Osteocyte (in vitro differentiated cells): Measurements from ENCODE around the gene DEAF1. TPM values are rescaled to one million over a fixed set of nuclear protein-coding genes. Genes with fewer than 3 reads are reported as not detected.

Source experiments
- DNase-seq: peaks from one replicate; pipeline ENCODE4 v3.0.0; 2021; ENCODE audit warnings: mixed read lengths; ENCODE audit not compliant: unreplicated experiment; ENCODE audit errors: extremely low spot score
- H3K27ac Mint-ChIP-seq: one replicate; pipeline ENCODE4 v1.8.0; 2021; ENCODE audit warnings: mild to moderate bottlenecking, mixed read lengths; ENCODE audit not compliant: unreplicated experiment
- H3K27me3 Mint-ChIP-seq: one replicate; pipeline ENCODE4 v1.8.0; 2021; ENCODE audit warnings: mixed read lengths; ENCODE audit not compliant: unreplicated experiment
- H3K36me3 Mint-ChIP-seq: one replicate; pipeline ENCODE4 v1.8.0; 2021; ENCODE audit warnings: mixed read lengths; ENCODE audit not compliant: unreplicated experiment
- H3K4me1 Mint-ChIP-seq: one replicate; pipeline ENCODE4 v1.8.0; 2021; ENCODE audit warnings: mixed read lengths; ENCODE audit not compliant: unreplicated experiment
- H3K4me3 Mint-ChIP-seq: one replicate; pipeline ENCODE4 v1.8.0; 2021; ENCODE audit warnings: mild to moderate bottlenecking, moderate library complexity, mixed read lengths; ENCODE audit not compliant: unreplicated experiment
- H3K9me3 Mint-ChIP-seq: one replicate; pipeline ENCODE4 v1.8.0; 2021; ENCODE audit warnings: mixed read lengths; ENCODE audit not compliant: unreplicated experiment
- CTCF ChIP-seq: fragments of 200-600 bp; sonication (generic); IDR thresholded peaks from 2 replicates; pipeline ENCODE4 v1.5.0; 2021; ENCODE audit warnings: antibody characterized with exemption, mild to moderate bottlenecking, moderate library complexity
- total RNA-seq: library from RNA; stranded (reverse); gene quantifications from 2 replicates; pipeline ENCODE4 v1.2.1, GENCODE V29; 2021

Gene DEAF1
- total RNA-seq, 1 donor from 2014 or later: 113 TPM

DNA sequence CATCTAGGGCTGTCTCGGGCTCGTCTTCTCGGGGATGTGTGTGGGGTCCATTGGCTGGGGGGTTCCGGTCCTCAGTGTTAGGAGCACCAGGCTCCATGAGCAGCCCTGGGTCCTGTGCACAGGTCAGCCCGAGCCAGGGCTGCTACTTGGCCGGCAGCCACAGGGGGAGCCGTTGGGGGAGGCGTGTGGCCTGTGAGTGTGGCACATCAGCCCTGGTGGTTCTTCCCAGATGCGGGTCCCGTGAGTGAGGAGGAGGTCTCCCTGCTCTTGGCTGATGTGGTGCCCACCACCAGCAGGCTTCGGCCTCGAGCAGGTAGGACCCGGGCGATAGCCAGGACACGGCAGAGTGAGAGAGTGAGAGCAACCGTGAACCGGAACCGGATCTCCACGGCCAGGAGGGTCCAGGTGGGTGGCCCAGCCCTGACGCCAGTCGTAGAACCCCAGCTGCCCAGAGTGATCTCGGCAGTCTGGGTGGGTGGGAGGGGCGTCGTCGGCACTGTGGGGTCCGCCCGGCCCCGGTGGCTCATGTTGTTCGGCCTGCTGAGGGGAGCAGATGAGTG lies 97.8 kb downstream of the DEAF1 start:
- Mint-ChIP-seq H3K36me3 (peaks cover 42% of the 10 kb centered on the region), H3K27me3 (no peaks in the 10 kb centered on the region), H3K4me1 (no peaks in the 10 kb centered on the region), H3K9me3 (no peaks in the 10 kb centered on the region), H3K4me3 (no peak overlapping the region), H3K27ac (no peak overlapping the region)
- no peak for DNase-seq
- no peak for TF ChIP-seq CTCF

GRCh38 chr11:596374-596773 lies 98.6 kb downstream of the DEAF1 start:
- no peaks in the 10 kb centered on the region for H3K27me3 Mint-ChIP-seq

GRCh38 chr11:595400-595799 lies 99.6 kb downstream of the DEAF1 start:
- Mint-ChIP-seq H3K27me3 (no peaks in the 10 kb centered on the region), H3K4me3 (no peak overlapping the region), H3K4me1 (no peaks in the 10 kb centered on the region), H3K9me3 (no peaks in the 10 kb centered on the region), H3K27ac (no peak overlapping the region), H3K36me3 (peaks cover 43% of the 10 kb centered on the region)
- no peak for DNase-seq
- TF ChIP-seq CTCF: no peak

More at GRCh38 chr11:596374-596773, 98.6 kb downstream of the DEAF1 start:
- no peak overlapping the region for H3K4me3 Mint-ChIP-seq
- H3K4me1 Mint-ChIP-seq: no peaks in the 10 kb centered on the region
- peaks cover 38% of the 10 kb centered on the region for H3K36me3 Mint-ChIP-seq
- no peak for TF ChIP-seq CTCF
- H3K27ac Mint-ChIP-seq: no peak overlapping the region
- no peak for DNase-seq
- H3K9me3 Mint-ChIP-seq: no peaks in the 10 kb centered on the region

Other genes starting within 250 kb of the DEAF1 start
- 55.3 and 56.1 TPM in 2 replicates for gene PTDSS2, start 244.9 kb downstream of the DEAF1 start, total RNA-seq
- 151 and 160 TPM in 2 replicates for gene RNH1, start 188.0 kb downstream of the DEAF1 start, total RNA-seq
- 68.3 and 69.4 TPM in 2 replicates for gene HRAS, start 159.6 kb downstream of the DEAF1 start, total RNA-seq
- gene LRRC56, start 157.7 kb downstream of the DEAF1 start, total RNA-seq: 3.2 and 3.7 TPM in 2 replicates
- gene LMNTD2, start 134.5 kb downstream of the DEAF1 start, total RNA-seq: 6.0 and 6.4 TPM in 2 replicates
- 8.0 and 9.3 TPM in 2 replicates for gene RASSF7, start 134.3 kb downstream of the DEAF1 start, total RNA-seq
- gene PHRF1, start 118.8 kb downstream of the DEAF1 start, total RNA-seq: 31.5 TPM in 2 replicates
- gene IRF7, start 79.3 kb downstream of the DEAF1 start, total RNA-seq: 14.4 and 15.4 TPM in 2 replicates
- gene CDHR5, start 70.3 kb downstream of the DEAF1 start, total RNA-seq: not detected in 2 replicates
- gene SCT, start 68.0 kb downstream of the DEAF1 start, total RNA-seq: not detected in 2 replicates
- gene DRD4, start 58.0 kb downstream of the DEAF1 start, total RNA-seq: 1.7 and 1.8 TPM in 2 replicates
- 43.9 and 45.2 TPM in 2 replicates for gene TMEM80, start 594 bp upstream of the DEAF1 start, total RNA-seq
- 32.4 and 39.3 TPM in 2 replicates for gene EPS8L2, start 11.0 kb upstream of the DEAF1 start, total RNA-seq
- gene TALDO1, start 52.2 kb upstream of the DEAF1 start, total RNA-seq: 156 and 171 TPM in 2 replicates
- 79.1 and 84.4 TPM in 2 replicates for gene GATD1, start 82.3 kb upstream of the DEAF1 start, total RNA-seq
- 0.21 and 0.27 TPM in 2 replicates for gene CEND1, start 94.9 kb upstream of the DEAF1 start, total RNA-seq
- 18.7 and 19.7 TPM in 2 replicates for gene SLC25A22, start 103.1 kb upstream of the DEAF1 start, total RNA-seq
- gene PIDD1, start 110.0 kb upstream of the DEAF1 start, total RNA-seq: 13.4 and 15.6 TPM in 2 replicates
- gene RPLP2, start 114.7 kb upstream of the DEAF1 start, total RNA-seq: 1,500 and 1,514 TPM in 2 replicates
- gene PNPLA2, start 123.7 kb upstream of the DEAF1 start, total RNA-seq: 83.8 and 96.4 TPM in 2 replicates
- 3.9 and 4.2 TPM in 2 replicates for gene CRACR2B, start 132.7 kb upstream of the DEAF1 start, total RNA-seq
- 377 and 379 TPM in 2 replicates for gene CD151, start 137.7 kb upstream of the DEAF1 start, total RNA-seq
- 170 and 193 TPM in 2 replicates for gene POLR2L, start 147.3 kb upstream of the DEAF1 start, total RNA-seq
- gene TSPAN4, start 147.6 kb upstream of the DEAF1 start, total RNA-seq: 163 and 175 TPM in 2 replicates
- 112 and 120 TPM in 2 replicates for gene CHID1, start 215.6 kb upstream of the DEAF1 start, total RNA-seq
- gene AP2A2, start 230.6 kb upstream of the DEAF1 start, total RNA-seq: 96.7 and 102 TPM in 2 replicates